Fibroblast of pulmonary artery (primary cell): ENCODE measurements around the gene SMURF2.

Experiments used
- DNase-seq: peaks from one replicate; pipeline ENCODE4 v3.0.0-alpha.2; 2010; ENCODE audit warnings: low read depth
- H3K4me3 ChIP-seq: replicated peaks from 2 replicates; pipeline ENCODE4 v1.5.1; 2011; ENCODE audit warnings: low read depth, mild to moderate bottlenecking, control low read depth, low read length, moderate library complexity
- CTCF ChIP-seq: IDR thresholded peaks from 2 replicates; pipeline ENCODE4 v1.5.1; 2011; ENCODE audit warnings: mild to moderate bottlenecking, control low read depth, low read length, inconsistent platforms; ENCODE audit errors: missing control alignments

SMURF2 gene

GRCh38 chr17:64635647-64636305, 26.3 kb downstream of the SMURF2 start:
- no peak for TF ChIP-seq CTCF
- no peak overlapping the region for H3K4me3 ChIP-seq
- peak; percentile 82 for DNase-seq

GRCh38 chr17:64634218-64634617, 27.9 kb downstream of the SMURF2 start:
- no peak for TF ChIP-seq CTCF
- DNase-seq, result no peak
- no peak overlapping the region for H3K4me3 ChIP-seq

GRCh38 chr17:64632606-64633005, 29.5 kb downstream of the SMURF2 start:
- no peak overlapping the region for H3K4me3 ChIP-seq
- peak; percentile 36 for DNase-seq
- TF ChIP-seq CTCF, result no peak

GRCh38 chr17:64632194-64632593, 29.9 kb downstream of the SMURF2 start:
- no peak for TF ChIP-seq CTCF
- H3K4me3 ChIP-seq, result no peak overlapping the region
- no peak for DNase-seq

GRCh38 chr17:64630309-64631223, 31.5 kb downstream of the SMURF2 start:
- H3K4me3 ChIP-seq, result no peak overlapping the region
- TF ChIP-seq CTCF, result no peak
- no peak for DNase-seq

- H3K4me3 ChIP-seq, result no peak overlapping the region
- no peak for DNase-seq
- TF ChIP-seq CTCF, result no peak
Measured at GRCh38 chr17:64628641-64629040, 33.5 kb downstream of the SMURF2 start.

GRCh38 chr17:64627797-64628196, 34.3 kb downstream of the SMURF2 start:
- no peak for DNase-seq
- no peak overlapping the region for H3K4me3 ChIP-seq

More at GRCh38 chr17:64627797-64628196, 34.3 kb downstream of the SMURF2 start:
- no peak for TF ChIP-seq CTCF
